Suprapubic skin (tissue), 3 donors: Measurements from ENCODE around the gene HOXA13.

Experiments
- EP300 ChIP-seq: sonication (generic); formaldehyde crosslinking; IDR thresholded peaks from one replicate; pipeline ENCODE4 v1.6.1; 2017; ENCODE audit warnings: antibody characterized with exemption
- POLR2A ChIP-seq, 2 donors: fragments of 450-650 bp; IDR thresholded peaks; one replicate each; pipeline ENCODE4 v1.6.1; 2017; ENCODE audit warnings: antibody characterized with exemption in 2 of 2, mild to moderate bottlenecking in 2 of 2, moderate library complexity in 2 of 2
- TF ChIP-seq, protein P1 (sequence below), 2 donors: fragments of 200-600 bp in 1 of 2; fragments of 450-650 bp in 1 of 2; sonication (generic) in 1 of 2; IDR thresholded peaks; one replicate each; pipeline ENCODE4 v1.5.1; 2016 to 2019; ENCODE audit warnings: antibody characterized with exemption in 2 of 2, mild to moderate bottlenecking in 1 of 2, moderate library complexity in 1 of 2

GRCh38 chr7:27199849-27200760 lies at the start of gene HOXA13:
- TF ChIP-seq, protein P1, sequence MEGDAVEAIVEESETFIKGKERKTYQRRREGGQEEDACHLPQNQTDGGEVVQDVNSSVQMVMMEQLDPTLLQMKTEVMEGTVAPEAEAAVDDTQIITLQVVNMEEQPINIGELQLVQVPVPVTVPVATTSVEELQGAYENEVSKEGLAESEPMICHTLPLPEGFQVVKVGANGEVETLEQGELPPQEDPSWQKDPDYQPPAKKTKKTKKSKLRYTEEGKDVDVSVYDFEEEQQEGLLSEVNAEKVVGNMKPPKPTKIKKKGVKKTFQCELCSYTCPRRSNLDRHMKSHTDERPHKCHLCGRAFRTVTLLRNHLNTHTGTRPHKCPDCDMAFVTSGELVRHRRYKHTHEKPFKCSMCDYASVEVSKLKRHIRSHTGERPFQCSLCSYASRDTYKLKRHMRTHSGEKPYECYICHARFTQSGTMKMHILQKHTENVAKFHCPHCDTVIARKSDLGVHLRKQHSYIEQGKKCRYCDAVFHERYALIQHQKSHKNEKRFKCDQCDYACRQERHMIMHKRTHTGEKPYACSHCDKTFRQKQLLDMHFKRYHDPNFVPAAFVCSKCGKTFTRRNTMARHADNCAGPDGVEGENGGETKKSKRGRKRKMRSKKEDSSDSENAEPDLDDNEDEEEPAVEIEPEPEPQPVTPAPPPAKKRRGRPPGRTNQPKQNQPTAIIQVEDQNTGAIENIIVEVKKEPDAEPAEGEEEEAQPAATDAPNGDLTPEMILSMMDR (IDR thresholded peaks at IDR 0.05), result no peak
- TF ChIP-seq POLR2A (IDR thresholded peaks at IDR 0.05) (no peak), EP300 (no peak)
